Frontal cortex (tissue), 4 donors: Measurements from ENCODE around the gene MYO3B. TPM values are rescaled to one million over a fixed set of nuclear protein-coding genes. Genes with fewer than 3 reads are reported as not detected.

Experiments used
- DNase-seq, 2 donors: peaks; one replicate each; pipeline ENCODE4 v3.0.0; 2012; ENCODE audit warnings: low spot score in 2 of 2
- FAIRE-seq: peaks from 2 replicates; lab custom pipeline; 2012; peaks lifted over from hg19 to GRCh38; lab: Jason Lieb, UNC
- total RNA-seq: library from RNA; depleted of rRNA; stranded (reverse); fragments of >200 nt; gene quantifications from one replicate; pipeline ENCODE4 v1.2.3, GENCODE V29; 2014
- donor health status: control.
- donor health status: control.
- donor health status: control.

The MYO3B gene
- total RNA-seq, 1 donor from 2014 or later, result 0.41 TPM

DNA sequence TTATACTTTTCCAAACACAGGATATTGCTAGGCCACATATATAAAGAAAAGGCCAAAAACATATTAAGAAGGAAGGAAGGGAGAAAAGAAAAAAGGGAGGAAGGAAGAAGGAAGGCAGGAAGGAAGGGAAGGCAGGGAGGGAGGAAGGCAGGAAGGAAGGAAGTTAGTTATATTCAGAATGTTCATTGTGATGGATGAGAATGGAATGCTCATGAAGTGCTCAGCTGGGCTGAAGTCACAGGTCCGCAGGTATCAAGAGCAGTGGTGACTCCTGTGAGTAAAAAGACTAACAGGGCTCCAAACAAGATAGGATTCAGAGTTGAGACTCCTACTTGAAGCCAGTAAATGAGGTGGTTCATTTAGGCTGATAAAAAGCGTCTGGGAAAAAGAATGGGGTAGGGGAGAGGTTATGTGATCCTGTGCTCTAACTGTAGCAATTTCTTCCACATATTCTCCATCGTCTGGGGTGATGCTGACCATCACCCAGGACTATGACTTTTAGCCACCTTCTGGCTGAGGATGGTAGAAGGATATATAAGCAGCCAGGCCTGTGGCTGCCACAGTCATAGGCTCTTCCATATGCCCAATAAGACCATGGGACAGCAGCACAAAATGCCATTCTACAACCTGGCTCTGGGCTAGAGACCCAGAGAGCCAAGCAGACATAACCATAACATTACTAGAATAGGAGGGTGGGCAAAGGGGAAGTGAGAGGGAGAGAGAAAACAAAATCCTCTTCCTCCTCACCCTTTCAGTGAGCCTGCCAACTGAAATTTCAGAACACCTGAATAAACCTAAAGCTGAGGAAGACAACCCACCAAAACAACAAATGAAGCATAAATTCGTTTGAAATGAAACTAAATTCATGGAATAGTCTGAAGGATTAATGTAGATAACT is 173.2 kb downstream of the MYO3B start:
- FAIRE-seq (no peak), DNase-seq (no peak)

DNA sequence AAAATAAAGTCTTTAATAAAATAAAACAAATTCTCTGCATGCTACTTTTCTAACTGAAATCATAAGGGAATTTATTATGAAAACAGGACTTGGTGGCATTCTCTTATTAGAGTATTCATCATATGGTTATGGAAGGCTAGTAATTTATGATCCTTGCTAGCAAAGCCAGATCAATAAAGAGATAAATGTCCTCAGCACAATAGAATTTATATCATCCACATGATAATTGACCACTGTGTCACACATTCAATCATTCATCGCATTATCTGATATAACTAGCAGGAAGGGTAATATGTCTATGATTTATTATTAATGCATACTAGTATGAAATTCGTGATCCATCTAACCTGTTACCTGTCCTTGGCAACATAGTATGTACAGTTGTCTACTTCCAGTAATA is 175.8 kb downstream of the MYO3B start:
- DNase-seq (no peak), FAIRE-seq (no peak)

DNA sequence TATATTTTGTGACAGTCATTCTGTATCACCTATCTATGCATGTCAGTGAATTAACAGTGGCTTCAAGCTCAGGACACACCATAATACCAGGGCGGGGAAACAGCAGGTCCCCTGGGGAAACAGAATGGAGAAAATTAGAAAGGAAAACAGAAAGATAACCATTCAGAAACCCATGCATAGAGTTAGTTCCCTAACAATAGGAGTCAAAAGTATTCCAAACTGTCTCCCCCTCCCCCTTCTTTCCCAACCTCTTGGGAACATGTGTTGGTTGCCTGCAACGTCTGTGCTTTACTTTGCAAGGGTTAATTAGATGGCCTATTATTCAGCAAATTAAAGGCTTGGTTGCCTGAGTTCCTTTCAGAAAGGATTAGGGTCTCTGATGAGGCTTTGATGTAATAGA is 176.4 kb downstream of the MYO3B start:
- FAIRE-seq (no peak), DNase-seq (no peak)

DNA sequence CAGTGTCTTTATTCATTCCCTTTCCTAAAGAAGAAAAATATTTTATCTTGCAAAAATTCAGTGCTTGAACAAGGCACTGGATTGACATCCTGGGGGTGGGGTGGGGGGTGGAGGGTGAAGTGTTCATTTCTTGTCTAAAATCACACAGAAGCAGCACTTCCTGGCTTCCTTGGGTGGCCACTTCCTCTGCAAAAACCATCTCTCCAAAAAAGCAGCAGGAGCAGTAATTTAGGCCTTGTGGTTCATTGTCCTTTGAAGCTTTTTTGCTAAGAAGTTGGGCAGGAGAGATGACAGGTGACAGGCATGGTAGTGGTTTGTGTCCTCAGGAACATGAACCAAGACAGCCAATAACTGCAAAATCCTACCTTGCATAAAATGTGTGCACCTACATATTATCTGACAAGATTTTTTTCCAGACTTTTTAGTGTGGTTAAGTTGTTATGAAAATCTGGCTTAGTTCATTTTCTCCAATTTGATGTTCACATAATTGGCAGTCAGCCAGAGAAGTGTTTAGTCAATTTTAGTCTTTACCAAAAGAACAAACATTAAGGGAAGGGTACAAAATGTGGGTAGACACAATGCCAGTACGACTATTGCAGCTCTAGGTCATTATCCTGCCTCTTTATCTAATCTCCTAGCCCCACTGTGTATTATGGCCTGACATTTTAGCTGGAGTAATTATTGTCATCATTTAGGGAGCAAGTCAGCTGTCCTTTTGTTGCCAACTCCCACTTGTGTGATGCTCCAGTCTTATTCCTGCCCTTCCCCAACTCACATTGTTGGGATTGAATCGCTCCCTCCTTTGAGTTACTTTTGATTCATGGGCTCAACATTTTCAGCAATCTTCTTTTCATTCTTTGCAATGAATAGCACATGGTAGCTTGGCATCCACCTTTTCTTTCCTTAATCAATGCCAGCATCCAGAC is 177.2 kb downstream of the MYO3B start:
- DNase-seq, result no peak
- no peak for FAIRE-seq

DNA sequence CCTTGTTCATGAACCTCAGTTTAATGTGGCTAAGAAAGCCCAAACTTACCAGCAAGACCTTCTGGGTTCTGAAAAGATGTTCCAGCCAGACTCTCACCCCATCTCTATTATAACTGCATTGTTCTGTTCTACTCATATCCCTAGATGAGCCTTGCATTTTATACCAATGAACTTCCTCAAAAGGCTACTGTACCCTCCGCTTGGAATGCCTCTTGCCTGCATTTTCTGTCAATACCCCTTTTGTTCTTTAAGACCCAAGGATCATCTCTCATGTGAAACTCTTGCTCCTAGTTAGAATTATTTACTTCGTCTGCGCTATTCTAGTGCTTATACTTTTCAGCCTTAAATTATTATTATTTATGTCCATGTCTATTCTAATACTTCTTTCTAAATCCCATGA is 181.5 kb downstream of the MYO3B start:
- FAIRE-seq, result no peak

DNA sequence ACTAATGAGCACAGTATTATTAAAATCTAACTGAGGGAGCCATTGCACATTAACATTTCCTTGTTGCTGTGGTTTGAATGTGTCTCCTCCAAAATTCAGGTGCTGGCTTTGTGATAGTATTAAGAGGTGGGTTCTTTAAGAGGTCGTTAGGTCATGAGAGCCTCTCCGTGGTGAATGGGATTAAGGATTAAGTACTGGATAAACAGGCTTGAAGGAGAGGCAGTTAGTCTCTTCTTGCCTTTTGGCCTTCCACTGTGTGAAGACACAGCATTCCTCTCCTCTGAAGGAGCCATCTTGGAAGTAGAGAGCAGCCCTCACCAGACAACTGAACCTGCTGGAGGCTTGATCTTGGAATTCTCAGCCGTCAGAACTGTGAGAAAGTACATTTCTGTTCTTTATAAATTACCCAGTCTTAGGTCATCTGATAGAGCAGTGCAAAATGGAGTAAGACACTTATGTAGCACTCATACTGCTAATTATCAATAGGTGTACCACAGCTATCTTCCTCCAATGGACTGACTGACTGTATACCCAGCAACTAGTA is 182.7 kb downstream of the MYO3B start:
- DNase-seq (no peak), FAIRE-seq (no peak)

More for the DNA sequence above, 181.5 kb downstream of the MYO3B start:
- no peak for DNase-seq

DNA sequence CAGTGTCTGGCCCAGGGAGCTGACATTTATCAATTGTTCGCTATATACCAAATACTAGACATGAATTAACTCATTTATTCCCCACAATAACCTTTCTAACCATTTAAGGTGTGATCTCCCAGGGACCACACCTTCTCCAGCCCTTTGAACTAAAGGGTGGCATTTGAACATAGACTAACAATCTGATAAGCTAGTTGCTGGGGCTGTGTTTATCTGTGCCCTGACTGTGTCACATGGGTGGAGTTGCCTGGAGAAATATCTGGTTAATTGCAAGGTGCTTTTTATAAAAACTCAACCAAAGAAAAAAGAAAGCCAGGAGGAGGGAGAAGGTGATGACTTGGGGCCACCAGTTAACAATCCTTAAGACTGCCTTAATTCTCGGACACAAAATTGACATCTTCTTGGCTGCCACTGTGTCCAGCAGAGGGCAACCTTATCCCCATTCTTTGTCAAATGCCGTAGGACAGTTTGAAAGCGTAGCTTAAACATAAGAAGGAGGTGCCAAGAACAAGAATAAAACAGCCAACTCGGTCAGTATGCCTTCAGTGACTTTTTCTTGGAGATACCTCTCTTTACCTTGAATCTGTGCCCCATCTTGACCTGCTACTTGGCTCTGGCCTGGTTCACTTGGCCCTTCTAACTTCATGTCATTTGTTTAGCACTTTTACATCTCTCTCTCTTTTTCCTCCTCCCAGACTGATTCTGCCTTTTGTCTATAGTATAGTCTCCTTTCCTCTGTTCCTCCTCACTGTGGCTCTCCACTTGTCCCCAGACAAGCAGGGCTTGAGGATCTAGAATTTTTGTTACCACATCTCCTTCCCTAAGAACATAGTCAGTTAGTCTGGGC is 183.4 kb downstream of the MYO3B start:
- no peak for FAIRE-seq
- no peak for DNase-seq

DNA sequence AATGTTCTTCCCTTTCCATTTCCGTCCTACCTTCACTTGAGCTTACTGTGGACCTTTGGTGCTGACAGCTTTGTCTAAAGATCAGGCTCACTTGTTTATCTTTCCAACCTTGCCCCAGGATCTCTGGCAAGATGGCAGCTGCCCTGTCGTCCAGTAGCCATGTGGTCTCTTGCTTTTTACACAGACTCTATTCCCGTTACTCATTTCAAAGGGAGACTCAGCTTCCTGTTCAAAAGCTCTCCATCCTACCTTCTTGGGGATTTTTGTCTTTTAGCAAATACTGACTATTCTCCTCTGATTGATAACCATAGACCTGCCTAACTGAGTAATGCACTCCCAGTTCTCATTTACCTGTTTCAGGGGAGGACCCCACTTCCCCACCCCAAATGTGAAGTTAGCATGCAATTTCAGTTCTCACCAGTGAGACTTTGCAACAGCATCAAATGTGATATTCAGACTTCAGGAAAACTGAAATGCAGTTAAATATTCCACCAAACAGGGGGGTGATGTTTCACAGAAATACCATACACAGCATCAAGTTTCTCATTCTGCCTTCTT is 184.4 kb downstream of the MYO3B start:
- FAIRE-seq (no peak), DNase-seq (no peak)

DNA sequence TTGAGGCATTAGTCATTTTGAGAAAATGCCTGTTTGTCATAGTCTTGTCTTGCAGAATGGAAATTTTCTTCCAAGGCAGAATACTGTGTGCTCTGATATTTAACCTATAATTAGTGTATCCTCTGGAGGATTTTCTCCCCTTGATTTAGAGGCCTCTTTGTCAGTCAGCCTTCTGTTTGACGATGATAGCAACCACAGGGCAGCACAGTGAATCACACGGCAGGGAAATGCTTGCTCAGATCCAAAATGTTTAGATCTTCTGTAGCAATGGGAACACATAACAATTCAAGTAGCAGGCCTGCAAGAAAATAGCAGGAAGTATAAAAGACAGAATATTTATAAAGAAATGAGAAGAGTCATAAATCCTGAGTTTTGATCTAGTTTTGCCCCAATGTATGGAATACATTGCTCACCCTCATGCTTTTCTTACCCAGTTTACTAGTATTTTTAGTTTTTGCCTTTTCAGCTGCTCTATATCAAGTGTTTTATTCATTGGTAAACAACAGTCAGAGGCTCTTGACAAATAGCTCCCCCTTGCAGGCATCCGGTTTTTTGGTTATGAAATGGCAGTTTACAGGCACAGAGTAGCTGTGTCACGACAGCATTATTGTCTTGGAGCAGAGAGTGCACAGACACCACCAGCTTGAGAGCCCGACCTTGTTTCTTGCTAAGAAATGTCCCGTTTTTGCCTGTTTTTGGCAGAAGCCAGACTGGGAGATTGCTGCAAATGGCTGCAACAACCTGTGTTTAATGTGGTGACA is 185.1 kb downstream of the MYO3B start:
- FAIRE-seq (no peak), DNase-seq (no peak)

DNA sequence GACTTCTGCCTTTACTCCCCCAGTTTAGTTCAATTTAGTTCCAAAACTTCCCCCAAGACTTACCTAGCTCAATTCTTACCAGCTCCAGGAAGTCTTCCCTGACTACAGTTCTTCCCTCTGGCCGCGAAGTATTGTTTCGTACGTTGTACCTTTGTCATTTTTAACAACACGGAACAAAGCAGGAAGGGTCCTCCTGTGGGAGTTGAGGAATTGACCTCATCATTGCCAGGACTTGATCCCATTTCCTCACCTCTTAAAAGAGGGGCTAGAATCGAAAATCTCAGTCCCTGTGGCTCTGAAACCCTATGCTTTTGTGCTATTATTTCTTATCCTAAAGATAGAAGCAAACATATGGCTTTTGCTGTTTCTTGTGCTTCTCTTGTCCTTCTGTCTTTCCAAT is 187.1 kb downstream of the MYO3B start:
- FAIRE-seq, result no peak
- DNase-seq, result no peak

DNA sequence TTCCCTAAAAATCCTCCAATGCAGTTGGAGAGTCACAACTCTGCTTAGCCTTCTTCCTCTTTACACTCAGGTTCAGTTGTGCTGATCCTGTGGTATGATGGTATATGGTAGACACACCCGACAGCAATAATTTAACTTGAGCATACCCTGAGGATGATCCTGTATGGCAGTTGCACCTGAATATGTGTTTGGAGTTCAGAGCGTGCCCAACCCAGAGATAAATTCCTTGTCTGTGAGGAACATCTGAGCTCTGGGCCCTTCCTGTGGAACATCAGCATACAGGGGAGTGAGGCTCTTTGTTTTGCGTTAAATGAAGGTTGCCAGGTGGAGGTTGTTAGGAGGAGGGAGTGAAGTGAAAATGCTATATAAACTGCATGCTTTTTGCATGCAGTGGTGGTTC is 187.7 kb downstream of the MYO3B start:
- FAIRE-seq (no peak), DNase-seq (no peak)

DNA sequence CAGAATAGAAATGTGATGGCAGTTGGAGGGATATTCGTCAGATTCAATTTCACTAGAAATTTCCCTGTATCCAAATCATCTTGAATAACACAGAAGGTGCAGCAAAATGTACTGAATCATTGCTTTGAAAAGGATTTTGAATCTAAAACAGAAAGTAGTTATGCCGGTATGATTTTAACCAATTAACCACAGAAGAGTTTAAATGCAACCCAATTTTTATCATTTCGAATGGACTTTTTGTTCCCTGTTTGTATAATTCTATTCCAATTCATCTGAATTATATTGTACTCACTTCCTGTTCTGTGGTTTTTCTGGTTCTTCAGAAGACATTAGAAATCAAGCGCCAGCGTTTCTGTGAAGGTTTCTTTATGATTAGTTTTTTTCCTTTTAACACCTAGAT is 190.4 kb downstream of the MYO3B start:
- DNase-seq (no peak), FAIRE-seq (no peak)

DNA sequence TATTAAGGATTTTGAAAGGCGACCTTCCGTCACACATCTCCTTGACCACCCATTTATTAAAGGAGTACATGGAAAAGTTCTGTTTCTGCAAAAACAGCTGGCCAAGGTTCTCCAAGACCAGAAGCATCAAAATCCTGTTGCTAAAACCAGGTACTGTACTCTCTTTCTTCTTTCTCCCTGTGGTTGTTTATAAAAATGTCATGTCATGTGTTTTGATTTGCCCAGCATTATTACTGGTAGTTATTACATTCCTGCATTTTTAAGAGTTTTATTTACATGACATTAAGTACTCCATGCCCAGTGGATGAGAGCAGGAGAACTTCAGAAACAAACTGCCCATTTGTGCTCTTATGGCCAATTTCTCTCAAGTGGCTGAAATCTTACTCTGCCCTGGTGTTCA is 191.3 kb downstream of the MYO3B start:
- no peak for FAIRE-seq
- DNase-seq, result no peak

DNA sequence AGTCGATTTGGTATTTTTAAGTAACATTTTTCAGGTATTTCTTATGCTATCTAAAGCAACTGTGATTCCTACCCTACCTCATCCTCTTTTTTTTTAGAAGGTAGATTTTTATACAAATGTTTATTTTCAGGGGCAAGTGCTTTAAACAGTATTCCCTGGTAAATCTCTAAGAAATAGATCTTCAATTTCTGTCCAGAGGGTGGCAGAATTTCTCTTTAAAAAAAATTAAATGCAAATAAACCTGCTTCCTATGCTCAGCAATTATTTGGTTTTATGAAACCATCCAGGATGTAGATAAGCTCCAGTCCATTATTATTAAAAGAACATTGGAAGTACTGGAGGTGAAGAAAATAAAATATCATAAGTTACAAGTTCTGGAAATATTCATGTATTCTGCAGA is 191.9 kb downstream of the MYO3B start:
- FAIRE-seq, result peak; percentile 72
- no peak for DNase-seq

DNA sequence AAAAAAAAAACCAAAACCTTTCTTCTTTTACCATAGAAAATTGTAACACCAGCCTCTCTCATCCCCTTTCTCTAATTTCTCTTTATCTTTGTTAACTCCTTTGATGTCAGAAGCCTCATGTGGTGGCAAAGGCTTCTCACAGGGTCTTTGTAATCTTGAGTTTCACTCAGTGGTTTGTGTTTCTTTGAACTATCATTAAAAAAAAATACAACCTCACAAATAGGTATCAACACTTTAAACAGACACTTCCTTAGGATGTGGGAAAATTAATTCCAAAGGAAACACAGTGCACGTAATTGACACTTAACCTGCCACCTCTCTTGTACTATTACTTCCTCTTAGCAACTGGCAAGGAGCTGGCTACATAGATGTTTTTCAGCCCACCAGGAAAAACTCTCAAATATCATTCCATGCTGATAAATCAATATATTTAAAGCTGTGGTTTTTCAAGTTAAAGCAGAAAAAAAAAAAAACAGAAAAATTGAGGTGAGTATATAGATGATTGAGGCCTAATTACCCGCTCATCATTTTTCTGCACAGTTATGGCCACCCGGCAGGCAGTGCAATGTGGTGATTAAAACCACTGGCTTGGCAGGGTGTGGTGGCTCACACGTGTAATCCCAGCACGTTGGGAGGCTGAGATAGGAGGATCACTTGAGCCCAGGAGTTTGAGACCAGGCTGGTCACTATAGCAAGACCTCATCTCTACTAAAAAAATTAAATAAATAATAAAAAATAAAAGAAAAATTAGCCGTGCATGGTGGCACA is 193.5 kb downstream of the MYO3B start:
- no peak for DNase-seq
- no peak for FAIRE-seq

DNA sequence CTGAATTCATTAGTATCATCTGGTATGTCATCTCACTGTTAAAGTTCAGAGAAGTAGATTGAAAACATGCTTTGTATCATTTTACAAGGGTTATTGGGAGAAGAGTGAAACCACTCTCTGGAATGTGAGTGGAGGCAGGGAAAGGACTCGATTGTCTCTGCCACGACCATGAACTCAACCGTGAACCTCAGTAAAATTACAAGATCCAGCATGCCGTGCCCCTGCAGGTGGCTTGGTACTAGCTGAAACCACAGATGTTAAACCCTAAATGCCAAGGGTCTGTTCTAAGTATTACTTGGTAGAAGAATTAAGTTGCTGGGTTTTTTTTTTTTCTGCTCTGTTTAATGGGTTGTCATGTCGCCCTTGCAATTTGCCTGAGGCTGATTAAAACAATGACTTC is 197.2 kb downstream of the MYO3B start:
- FAIRE-seq, result no peak

DNA sequence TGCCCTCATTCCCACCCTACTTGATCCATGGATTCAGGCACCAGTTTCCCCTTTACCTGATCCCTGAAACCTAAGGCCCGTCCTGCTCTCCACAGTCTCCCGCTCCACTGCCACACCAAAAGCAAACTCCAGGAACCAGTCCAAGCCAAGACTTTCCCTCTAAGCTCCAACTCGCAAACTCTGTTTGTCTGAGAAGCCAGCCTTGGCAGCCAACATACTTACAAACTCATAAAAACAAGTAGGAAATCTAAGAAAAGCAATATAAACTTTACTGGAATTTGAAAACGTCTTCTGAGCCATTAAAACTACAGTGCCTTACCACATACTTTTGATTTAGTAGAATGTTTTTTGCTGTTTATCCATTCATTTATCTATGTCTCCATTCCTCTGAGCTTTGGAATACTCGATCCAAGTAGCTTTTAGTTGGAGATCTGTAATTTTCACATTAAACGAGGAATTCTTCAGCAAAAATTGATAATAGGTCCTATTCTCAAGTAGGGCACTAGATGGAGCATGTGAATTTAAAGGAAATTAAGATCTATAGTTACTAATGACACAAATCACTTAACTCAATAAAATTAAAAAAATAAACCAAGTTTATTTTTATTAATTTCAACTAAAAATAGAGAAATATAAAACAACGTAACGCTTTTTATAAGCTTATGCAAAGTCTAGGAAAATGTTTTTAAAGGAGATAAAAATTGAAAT is 199.7 kb downstream of the MYO3B start:
- DNase-seq, result no peak
- FAIRE-seq, result peak; percentile 63

More for the DNA sequence above, 197.2 kb downstream of the MYO3B start:
- no peak for DNase-seq
